ENCODE measurements around the gene CREB3.

DNA sequence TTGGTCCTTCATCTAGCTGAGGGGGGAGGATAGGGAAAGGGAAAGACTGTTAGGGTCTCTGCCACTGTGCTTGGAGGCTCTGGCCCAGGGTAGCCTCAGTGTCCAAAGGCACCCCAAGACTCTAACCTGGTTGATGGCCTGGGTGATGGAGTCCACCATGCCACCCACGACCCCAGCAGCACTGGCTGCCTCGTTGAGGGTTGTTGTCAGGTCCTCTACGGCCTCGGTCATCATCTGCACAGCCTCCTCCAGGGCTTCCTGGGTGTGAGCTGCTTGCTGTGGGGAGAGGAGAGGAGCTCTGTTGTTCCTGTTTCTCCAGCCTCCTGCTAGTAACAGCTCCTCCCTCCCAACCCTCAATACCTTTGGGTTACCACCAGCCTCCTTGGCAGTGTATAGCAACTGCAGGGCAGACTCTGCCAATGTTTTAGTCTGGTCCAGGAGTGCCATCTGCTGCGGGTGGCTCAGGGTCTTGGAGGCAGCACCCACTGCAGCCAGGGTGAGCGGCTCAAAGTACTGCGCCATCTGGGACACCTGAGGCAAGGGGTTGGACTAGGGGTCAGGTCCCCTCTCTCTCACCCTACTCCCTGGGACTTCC lies 26.5 kb upstream of the CREB3 start:
- TF ChIP-seq TAF1 (IDR thresholded peaks at IDR 0.05; ENCODE audit: low read depth, low read length) = no peak
- TF ChIP-seq POLR2A (IDR thresholded peaks at IDR 0.05; ENCODE audit: low read depth, low read length) = no peak
- TF ChIP-seq POLR2AphosphoS5 (IDR thresholded peaks at IDR 0.05; ENCODE audit: low read depth, low read length) = no peak
- no peak for TF ChIP-seq SPI1 (IDR thresholded peaks at IDR 0.05; ENCODE audit: low read depth, low read length)

All from GM12891 (cell line).